ENCODE results near the gene C1orf198.

C1orf198 gene, protein sequence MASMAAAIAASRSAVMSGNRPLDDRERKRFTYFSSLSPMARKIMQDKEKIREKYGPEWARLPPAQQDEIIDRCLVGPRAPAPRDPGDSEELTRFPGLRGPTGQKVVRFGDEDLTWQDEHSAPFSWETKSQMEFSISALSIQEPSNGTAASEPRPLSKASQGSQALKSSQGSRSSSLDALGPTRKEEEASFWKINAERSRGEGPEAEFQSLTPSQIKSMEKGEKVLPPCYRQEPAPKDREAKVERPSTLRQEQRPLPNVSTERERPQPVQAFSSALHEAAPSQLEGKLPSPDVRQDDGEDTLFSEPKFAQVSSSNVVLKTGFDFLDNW

DNA sequence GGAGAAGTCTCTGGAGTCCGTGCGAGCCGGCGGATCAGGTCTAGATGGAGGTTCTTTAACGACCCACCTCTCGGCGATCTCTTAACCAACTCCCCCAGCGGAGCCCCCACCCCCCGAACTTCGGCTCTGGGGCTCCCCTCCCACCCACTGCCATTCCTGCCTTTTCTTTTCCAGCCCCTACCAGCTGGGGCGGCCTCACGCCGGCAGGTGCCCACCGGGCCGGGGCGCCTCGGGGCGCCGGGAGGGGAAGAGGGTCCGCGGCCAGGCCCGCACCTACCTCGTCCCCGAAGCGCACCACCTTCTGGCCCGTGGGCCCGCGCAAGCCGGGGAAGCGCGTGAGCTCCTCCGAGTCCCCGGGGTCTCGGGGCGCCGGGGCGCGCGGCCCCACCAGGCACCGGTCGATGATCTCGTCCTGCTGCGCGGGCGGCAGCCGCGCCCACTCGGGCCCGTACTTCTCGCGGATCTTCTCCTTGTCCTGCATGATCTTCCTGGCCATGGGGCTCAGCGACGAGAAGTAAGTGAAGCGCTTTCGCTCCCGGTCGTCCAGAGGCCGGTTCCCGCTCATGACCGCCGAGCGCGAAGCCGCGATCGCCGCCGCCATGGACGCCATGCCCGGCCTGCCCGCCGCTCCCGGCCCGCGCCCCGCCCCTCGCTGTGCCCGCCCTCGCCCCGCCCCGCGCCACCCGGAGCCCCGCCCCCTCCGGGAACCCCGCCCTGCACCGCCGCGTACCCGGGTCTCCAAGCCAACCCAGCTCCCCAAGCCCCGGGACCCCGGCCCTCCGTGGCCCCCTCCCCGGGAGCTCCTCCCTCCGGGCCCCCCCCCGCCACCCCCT, at the start of gene C1orf198:
Gene C1orf198 (minus strand): TSS at position 619 of the 833 bp plus-strand sequence. CDS start 9 bp downstream, at position 610.
- peak; percentile 92 for DNase-seq

GRCh38 chr1:230917284-230918135, 49.2 kb upstream of the C1orf198 start:
- peak; percentile 83 for DNase-seq

- DNase-seq = no peak
Measured at GRCh38 chr1:230916587-230917283, 48.4 kb upstream of the C1orf198 start.

DNA sequence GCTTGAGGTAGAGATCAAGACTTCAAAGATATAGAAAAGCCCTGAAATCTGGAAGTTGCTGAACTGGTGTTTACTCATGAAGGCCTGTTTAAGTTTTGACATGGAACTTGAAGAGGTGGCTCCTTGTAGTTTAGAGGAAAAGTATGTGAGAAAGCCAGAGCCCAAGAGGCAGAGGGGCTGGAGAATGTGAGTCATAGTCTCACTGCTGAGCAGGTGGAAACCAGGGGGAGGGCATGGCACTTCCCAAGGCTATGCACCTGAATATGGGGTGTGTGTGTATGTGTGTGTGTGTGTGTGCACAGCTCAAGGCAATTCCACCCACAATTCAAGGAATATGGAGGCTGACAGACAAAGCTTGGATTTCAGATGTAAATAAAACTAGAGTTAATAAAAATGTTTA, 46.8 kb upstream of the C1orf198 start:
- DNase-seq = no peak

DNA sequence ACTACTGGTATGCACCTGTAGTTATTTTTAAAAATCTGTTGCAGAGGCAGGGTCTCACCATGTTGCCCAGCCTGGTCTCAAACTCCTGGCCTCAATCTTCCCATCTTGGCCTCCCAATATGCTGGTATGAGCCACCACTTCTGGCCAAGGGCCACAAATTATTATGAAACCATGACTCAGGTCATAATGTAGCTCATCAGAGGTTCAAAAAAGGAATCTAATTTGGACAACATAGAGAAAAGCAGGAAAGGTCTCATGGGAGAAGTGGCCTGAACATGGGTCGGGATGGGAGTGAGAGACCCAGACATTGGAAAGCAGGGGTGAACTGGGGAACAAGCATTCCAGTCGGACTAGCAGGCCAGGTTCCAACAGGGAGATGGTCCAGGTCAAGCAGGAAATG, 45.2 kb upstream of the C1orf198 start:
- DNase-seq = no peak

DNA sequence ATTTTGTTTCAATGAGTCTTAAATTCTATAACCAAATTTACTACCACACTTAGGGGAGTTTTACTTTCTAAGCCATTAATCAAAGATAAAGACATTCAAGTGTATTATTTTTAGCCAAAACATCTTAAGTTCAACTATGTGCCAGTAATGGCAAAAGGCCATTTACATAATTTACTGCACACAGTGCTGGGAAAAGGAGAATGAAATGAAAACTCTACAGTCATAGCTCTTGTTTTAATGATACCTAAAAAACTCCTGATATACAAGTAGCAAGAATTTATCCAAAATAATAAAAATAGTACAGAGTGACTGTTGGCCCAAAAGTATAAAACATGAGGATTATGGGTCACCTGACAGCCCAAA, 42.4 kb upstream of the C1orf198 start:
- DNase-seq = no peak

GRCh38 chr1:230909974-230910754, 41.8 kb upstream of the C1orf198 start:
- DNase-seq = no peak

DNA sequence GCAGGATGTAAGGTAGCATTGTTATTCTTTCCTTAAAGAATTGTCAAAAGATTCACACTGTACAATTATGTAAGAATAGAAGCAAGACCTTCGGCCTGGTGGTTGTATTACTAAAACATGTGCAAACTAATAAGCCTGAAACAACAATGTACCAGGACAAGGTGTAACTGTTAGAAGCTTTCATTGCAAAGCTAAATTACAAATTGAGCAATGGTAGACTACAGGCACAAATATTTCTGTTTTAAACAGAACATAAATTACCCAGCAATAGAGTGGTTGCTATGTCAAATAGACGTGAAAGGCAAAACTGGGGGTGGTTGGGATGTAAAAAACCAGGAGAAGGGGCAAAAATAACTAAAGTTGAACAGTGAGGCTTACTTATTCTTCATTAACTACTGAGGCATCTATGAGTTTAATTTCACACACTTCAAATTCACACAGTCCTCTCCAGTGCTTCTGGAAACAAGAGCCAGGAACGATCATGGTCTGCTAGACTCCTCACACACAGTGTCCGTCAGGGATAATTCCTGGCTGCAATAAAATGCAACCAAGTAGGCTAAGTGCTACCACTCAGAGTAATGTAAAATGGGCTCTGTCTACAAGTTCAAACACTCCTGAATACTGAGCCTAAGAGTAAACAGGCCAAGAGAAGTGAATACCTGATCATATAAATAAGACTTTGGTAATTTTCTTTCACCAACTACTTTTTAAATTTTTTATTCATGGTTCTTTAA, 39.3 kb upstream of the C1orf198 start:
- no peak for DNase-seq

DNA sequence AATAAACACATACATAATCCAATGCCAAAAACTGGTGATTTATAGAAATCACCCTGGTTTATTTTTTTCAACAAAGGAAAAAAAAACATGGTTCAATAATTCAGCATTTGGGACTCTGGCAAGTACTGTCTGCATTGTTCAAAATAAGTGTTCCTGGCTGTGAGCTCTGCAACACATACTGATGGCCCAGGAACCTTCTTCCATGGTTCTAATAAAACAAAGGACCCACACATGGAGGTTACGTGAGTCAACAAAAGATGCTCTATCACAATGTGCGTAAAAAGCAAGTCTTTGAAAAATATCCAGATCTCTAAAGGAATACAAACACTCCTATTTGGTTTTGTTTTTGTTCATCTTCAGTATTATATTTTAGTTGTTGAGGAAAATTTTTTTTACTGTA, 37.9 kb upstream of the C1orf198 start:
- DNase-seq = no peak

GRCh38 chr1:230905733-230906132, 37.4 kb upstream of the C1orf198 start:
- no peak for DNase-seq

GRCh38 chr1:230902349-230902923, 34.1 kb upstream of the C1orf198 start:
- no peak for DNase-seq

DNA sequence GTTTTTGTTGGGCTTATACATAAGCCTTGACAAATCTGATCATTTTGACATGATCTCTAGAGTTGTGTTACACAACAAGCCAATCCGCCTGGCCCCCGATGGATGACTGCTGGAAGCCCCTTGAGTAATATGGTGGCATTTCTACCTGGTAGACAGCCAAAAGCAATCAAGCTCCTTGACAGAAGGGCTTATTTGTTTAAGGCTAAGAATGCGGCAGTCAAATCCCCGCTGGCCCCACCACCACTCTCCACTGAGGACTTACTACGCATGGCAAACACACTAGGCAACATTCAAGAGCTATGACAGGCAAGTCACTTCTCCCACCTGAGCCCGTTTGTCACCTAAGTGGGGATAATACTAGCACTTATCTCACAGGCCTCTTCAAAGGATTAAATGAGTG, 33.4 kb upstream of the C1orf198 start:
- DNase-seq = no peak

DNA sequence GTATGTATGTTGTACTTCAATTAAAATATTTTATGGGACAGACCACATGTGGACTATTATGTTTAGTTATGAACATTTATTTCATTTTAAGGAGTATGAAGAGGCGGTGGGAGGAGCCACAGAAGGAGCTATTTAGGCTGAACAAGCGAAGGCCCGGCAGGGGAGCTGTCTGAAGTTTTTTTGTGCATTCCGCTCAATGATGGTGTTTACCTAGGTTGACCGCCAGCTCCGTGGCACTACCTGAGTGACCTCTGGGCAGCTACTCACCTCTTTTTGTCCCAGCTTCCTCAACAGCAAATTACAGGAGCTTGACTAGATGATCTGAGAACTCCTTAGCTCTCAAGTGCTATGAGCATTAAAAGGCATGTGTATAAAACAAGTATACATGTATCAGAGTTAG, 32.7 kb upstream of the C1orf198 start:
- no peak for DNase-seq

DNA sequence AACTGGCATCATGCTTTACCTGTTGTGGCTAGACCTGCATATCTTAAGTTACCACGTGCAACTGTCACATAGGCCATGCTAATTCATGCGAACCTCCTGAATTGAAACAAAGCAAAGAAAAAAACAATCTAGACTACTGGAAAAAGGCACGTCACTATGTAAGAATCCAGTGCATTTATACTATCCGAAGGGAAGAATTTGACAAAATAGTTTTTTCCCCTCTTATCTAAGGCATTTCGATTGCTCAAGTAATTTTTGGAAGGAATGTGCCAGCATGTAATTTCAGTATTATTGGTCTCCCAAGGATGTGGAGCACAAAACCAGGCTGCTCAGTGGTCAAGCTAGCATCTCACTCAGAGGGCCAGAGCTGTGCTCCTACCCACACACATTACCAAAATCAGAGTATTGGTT, 31.5 kb upstream of the C1orf198 start:
- no peak for DNase-seq

GRCh38 chr1:230898748-230899147, 30.4 kb upstream of the C1orf198 start:
- DNase-seq = no peak

- DNase-seq = no peak
Measured at GRCh38 chr1:230898144-230898543, 29.8 kb upstream of the C1orf198 start.

DNA sequence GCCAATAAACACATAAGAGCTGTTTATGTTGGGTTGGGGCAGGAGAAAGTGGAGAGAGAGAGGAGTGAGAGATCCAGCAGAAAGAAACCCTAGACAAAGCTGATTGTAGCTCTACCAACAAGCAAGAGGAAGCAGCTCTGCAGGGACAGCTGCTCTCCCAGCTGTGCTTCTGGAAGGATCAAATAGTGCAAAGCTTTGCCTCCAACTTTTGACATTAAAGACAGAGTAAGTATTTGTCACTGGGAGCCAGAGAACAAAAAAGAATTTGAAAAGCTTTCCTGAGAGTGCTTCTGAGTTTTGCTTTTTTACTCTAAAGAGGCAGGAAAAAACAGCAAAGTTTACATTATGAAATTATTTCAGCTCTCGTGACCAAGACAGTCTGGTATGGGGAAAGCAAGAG, 28.5 kb upstream of the C1orf198 start:
- no peak for DNase-seq

DNA sequence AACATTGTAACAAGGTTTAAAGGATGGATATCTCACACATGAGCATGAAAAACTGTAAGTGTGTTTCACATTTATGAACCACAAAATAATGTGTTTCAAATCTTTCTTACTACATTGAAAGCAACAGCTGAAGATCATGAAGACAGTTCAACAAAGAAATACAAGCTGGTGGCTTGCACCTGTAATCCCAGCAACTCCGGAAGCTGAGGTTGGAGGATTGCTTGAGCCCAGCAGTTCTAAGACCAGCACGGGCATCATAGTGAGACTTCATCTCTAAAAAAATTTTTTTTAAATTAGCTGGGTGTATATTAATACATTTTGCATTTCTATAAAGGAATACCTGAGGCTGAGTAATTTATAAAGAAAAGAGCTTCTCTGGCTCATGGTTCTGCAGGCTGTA, 27.1 kb upstream of the C1orf198 start:
- DNase-seq = no peak

GRCh38 chr1:230894664-230895063, 26.3 kb upstream of the C1orf198 start:
- no peak for DNase-seq

GRCh38 chr1:230894032-230894431, 25.7 kb upstream of the C1orf198 start:
- no peak for DNase-seq

- no peak for DNase-seq
Measured at GRCh38 chr1:230892018-230892491, 23.7 kb upstream of the C1orf198 start.

Measured in activated CD8-positive, alpha-beta memory T cell treated with anti-CD3 and anti-CD28 coated beads, Interleukin-2, amount 50 U/mL, for 48 hours (primary cell).